ENCODE data around the gene NRP2.

- TF ChIP-seq POLR2A (IDR thresholded peaks at IDR 0.05; ENCODE audit: low read depth, low read length) (no peak), POLR2AphosphoS5 (IDR thresholded peaks at IDR 0.05; ENCODE audit: low read depth, low read length) (no peak), TAF1 (IDR thresholded peaks at IDR 0.05; ENCODE audit: borderline replicate concordance, low read depth, low read length) (no peak)
These were observed 75.8 kb downstream of the NRP2 start for GRCh38 chr2:205758051-205758450.
